HG03432 (cell line): Measurements from ENCODE around the gene DUSP28.
A peak's percentile ranks its signal among the peaks of the same experiment; 100 is the strongest.
"Not testable (repeated sequence)": the region's sequence is repeated elsewhere in the genome, so short reads cannot be mapped to it uniquely, and the experiment has no call there.

ENCODE experiments used
- ATAC-seq: cut with Tn5 transposase; IDR thresholded peaks from one replicate; pipeline ENCODE4 v1.9.1; 2021; ENCODE audit warnings: mild to moderate bottlenecking, moderate library complexity; ENCODE audit not compliant: unreplicated experiment

Gene DUSP28, protein sequence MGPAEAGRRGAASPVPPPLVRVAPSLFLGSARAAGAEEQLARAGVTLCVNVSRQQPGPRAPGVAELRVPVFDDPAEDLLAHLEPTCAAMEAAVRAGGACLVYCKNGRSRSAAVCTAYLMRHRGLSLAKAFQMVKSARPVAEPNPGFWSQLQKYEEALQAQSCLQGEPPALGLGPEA

DNA sequence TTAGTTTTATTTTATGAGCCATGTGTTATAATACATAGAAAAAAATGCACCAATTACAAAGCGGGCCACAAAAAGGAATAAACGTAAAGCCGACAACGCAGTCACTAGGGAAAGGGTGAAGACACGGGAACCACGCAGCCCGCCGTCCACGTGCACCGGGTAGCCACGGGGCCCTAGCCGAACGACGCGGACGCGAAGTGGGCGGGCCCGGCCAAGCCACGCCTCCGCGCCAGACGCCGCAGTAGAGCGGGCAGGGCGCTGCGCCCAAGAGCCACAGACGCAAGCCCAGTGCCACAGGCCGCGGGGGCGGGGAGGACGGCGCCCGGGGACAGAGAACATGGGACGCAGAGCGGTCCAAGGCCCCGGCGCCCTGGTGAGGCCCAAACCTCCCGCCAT is at the start of gene DUSP28:
Gene DUSP28, plus strand, starts transcription at position 274 of the 396 bp plus-strand sequence. CDS start 328 bp downstream, outside the sequence.
- peak; percentile 68 for ATAC-seq

DNA sequence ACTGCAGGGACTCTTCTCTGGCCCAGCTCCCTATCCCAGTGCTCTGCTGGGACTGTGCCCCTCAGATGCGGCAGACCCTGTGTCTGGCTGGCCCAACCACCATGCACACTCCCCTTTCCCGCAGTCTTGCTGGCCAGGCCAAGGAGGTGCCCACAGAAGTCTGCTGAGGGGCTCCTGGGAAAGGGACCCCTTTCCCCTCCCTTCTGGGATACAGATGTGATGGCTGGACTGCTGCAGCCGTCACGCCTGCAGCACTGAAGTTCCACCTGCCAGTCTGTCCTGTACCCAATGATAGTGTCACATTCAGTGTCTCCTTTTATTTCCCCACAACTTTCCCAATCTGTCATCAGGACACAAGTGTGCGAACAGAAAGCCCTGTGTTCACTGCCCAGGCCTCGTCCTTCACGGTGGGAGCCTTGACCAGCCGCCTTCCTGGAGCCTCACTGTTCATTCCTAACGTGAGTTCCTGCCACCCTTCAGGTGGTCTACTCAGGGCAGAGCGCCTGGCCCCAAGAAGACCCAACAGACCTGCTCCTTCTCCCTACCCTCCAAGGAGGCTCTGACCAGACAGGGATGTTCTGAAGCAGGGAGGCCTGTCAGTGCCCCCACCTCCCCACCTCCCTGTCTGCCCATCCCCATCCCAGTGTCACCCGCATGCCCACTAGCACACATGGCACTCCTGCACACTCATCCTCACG is 49.5 kb upstream of the DUSP28 start:
- no peak for ATAC-seq

DNA sequence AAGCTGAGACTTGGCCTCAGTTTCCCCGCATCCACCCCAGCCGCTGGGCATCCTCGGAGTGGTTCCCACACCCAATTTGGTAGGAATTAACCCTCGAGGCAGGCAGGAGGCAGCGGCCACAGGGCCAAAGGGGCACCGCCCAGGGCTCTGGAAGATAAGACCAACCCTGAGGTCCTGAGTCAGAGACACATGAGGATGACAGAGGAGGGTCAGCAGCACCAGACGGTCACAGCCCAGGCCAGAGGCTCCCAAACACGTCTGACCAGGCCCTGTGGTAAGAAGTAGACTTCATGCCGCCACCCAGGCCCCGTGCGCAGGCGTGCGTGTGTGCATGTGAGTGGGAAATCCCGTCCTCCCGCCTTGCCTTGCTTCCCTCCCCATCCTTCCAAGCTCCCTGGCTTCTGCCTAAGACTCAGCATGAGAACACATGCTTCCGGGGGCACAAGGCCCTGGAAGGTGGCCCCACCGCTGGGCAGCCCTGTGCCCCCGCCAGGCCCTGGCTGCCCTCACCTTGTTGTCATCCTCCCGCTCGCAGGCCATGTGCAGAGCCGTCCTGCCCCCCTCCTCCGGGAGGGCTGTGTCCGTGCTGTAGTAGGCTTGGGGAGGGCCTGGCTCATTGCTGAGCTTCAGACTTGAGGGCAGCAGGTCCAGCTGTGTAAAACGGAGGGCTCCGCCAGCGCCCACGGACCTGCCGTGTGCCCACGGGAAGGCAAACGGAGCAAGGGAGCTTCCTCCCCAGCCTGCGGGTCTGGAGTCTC is 48.6 kb upstream of the DUSP28 start:
- ATAC-seq = no peak

DNA sequence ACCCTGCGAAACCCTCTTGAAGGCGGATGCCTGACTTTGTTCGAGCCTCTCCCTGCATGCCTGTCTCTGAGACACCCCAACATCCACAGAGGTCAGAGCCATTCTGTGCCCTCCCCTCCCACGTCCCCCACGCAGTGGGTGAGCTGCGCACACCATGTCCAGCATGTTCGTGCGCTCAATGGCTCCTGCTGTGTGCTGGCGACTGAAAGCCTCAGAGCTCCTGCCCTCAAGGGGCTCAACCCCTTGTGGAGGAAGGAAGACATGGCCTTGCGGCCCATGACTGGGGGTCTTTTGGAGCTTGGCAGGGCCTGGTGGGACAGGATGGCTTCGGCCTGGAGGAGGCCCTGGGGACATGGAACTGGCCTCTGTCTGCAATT is 48.1 kb upstream of the DUSP28 start:
- no peak for ATAC-seq

DNA sequence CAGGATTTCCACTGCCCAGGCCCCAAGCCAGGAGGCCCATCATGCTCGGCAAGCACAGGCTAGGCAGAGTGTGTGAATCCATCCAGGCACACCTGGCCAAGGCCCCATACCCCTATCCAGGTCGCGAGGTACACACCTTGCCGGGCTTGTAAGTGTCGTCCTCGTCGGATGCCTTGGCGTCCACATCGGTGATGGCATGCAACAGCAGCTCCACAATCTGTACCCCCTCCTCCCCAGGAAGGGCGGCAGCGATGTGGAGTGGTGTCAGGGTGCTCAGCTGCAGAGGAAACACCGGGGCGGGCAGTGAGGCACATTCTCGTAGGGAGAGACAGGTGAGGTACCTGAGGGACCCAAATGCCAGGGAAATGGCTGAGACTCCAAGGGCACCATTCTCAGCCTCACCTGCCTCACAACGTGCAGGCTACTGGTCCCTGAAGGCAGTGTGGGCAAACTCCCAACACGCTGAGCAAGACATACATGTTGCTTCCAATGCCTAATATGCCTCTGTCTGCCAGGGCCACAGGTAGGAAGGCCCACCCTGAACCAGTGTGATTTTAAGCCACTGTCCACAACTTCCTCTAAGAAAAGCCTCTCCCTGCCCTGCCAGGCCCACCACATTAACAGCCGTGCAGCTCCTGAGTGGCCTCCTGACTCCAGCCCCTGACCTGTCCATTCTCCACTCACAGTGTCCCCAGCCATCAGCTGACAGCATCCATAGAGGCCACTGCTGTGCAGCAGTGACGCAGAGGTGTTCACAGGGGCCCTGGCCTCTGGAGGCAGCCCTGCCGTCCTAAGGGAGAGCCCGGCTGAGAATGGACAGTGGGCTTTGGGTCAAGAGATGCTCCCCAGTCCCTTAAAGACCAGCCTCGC is 47.3 kb upstream of the DUSP28 start:
- ATAC-seq = no peak

- peak; percentile 96 for ATAC-seq
Measured at GRCh38 chr2:240513549-240514287, 46.4 kb upstream of the DUSP28 start.

DNA sequence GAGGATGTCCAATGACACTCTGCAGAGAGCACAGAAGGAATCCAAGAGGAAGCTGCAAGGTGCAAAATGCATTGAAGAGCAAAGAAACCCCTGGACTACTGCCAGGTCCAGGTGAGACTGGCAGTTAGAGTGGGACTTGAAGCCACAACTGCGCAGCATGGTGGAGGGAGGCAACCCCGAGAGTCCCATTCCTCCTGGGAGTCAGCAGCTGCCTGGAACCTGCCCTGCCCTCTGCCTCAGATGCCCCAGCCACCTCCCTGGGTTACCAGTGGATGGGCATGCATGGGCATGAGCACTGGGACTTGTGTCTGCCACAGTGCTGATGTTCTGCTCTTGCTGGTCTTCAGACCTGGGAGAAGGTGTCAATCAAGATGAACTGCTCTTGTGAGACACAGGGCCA is 45.5 kb upstream of the DUSP28 start:
- no peak for ATAC-seq

- ATAC-seq = no peak
Measured at GRCh38 chr2:240517342-240517741, 42.8 kb upstream of the DUSP28 start.

DNA sequence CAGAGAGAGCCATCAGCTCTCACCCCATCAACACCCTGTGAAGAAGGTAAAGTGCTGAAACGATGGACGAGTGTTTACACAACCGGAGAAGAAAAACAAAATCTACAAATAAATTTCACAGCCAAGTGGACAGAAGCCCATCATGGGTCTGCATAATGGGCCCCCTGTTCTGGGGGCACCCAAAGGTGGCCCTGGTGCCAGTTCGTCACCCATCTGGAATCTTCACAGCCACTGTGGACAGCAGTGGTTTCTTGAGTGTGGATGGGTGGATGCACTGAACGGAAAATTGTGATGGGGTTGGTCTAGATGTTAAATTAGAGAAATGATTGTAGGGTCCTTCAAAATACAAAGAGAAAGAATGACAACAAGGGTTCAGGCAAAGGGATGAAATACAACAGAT is 41.2 kb upstream of the DUSP28 start:
- ATAC-seq = no peak

GRCh38 chr2:240519396-240520129 is 40.6 kb upstream of the DUSP28 start:
- no peak for ATAC-seq

GRCh38 chr2:240520130-240520973 is 39.8 kb upstream of the DUSP28 start:
- ATAC-seq = no peak

GRCh38 chr2:240520974-240521350 is 39.2 kb upstream of the DUSP28 start:
- no peak for ATAC-seq

GRCh38 chr2:240521885-240522284 is 38.3 kb upstream of the DUSP28 start:
- not testable (repeated sequence) for ATAC-seq

DNA sequence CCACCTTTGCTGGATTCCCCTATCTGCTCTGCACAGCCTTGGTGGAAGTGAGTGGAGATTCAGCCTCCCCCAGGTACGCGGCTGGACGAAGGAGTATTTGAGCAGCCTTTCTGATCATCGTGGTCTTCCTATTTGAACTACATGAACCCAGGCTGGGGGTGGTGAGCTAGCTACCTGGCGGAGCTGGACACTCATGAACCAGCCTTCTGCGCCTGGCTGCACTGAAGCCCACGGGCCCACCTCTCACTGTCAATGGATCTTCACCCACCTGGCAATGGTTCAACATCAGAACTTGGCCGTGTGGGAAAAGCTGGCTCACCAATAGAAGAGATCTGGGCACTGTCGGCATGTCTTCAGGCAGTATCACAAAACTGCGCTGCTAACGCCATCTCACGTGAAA is 37.8 kb upstream of the DUSP28 start:
- ATAC-seq = no peak

DNA sequence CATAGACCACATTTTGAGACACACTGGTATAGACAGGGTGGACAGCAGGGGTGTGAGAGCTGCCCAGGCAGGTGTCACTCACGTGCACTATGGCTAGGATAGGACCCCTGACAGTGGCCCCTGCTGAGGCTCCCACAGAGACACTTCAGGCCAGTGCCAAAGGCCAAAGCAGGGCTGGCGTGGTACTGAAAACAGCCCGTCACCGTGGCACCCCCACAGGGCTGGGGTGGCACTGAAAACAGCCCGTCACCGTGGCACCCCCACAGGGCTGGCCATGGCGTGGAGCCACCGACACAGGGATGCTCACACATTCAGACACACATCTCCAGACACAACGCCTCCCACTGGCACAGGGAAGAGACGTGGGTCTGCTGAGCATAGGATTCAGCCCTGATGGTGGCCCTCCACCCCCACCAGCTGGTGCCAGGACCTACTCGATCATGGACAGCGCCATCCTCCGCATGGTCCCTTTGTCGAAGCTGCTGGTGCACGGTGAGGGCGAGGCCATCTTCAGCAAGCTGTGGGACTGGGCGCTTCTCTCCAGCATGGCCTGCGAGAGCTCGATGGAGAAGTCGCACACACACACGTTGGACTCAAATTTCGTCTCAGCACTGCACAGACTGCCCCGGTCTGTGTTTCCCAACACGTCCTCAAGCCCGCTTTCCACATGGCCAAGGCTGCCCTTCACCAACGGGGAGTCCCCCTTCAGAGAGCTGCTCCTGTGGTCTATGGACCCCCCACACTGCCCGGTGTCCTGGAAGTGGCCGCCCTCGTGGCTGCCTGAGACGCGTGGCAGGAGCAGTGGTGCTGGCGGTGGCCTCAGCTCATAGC is 36.5 kb upstream of the DUSP28 start:
- no peak for ATAC-seq

GRCh38 chr2:240524963-240525718 is 35.0 kb upstream of the DUSP28 start:
- ATAC-seq = no peak

GRCh38 chr2:240525802-240526201 is 34.4 kb upstream of the DUSP28 start:
- no peak for ATAC-seq
